GM12878 (cell line): Measurements from ENCODE around the gene PRPF40B.

Source experiments
- CTCF ChIP-seq, 3 experiments: IDR thresholded peaks in 2 of 3; conservative IDR thresholded peaks in 1 of 3; 2 replicates each; pipeline ENCODE4 v1.5.1; 2011; ENCODE audit warnings: low read depth in 3 of 3, low read length in 3 of 3, mild to moderate bottlenecking in 3 of 3, control low read depth in 2 of 3, moderate library complexity in 2 of 3, inconsistent platforms in 1 of 3, mixed read lengths in 1 of 3; ENCODE audit not compliant: control insufficient read depth in 2 of 3, insufficient read depth in 1 of 3; ENCODE audit errors: extremely low read depth in 1 of 3
- EP300 ChIP-seq, 2 experiments: fragments of 150-350 bp in 1 of 2; IDR thresholded peaks; 2 replicates each; pipeline ENCODE4 v1.6.1; 2011 to 2012; ENCODE audit warnings: low read depth in 2 of 2, low read length in 2 of 2, borderline replicate concordance in 1 of 2, improper control_type of control experiment in 1 of 2, inconsistent platforms in 1 of 2; ENCODE audit not compliant: control insufficient read depth in 1 of 2
- FOXK2 ChIP-seq: fragments of 450-650 bp; IDR thresholded peaks from 2 replicates; pipeline ENCODE4 v1.6.1; 2017; ENCODE audit warnings: mild to moderate bottlenecking, moderate library complexity

DNA sequence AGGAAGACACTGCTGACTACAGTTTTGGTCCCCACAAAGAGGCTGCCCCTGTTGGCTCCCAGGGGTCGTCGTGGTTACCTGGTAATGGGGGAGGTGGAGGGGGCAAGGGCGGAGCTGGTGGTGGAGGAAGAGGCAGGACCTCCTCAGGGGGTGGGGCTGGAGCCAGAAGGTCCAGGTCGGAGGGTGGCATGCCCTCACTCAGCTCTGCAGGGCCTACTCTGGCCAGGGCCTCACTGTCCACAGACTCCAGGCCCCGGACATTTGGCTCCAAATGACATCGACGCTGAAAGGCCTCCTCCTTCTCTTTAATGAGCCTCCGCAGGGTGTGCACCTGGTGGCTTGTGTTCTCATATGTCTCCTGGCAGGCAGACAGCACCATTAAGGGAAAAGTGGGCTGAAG, 28.5 kb downstream of the PRPF40B start:
- TF ChIP-seq FOXK2 = no peak
- TF ChIP-seq EP300 (IDR thresholded peaks at IDR 0.05; ENCODE audit: borderline replicate concordance in 1 of 2, control insufficient read depth in 1 of 2, low read depth in 2 of 2, low read length in 2 of 2) = no peak
- TF ChIP-seq CTCF (IDR thresholded peaks at IDR 0.05 in 2 of 3, conservative IDR thresholded peaks at IDR 0.05 in 1 of 3; ENCODE audit: control insufficient read depth in 2 of 3, extremely low read depth in 1 of 3, insufficient read depth in 1 of 3, low read depth in 3 of 3, low read length in 3 of 3) = no peak
